H9 (cell line): ENCODE data around the gene AOC1. TPM values are rescaled to one million over a fixed set of nuclear protein-coding genes. Genes with fewer than 3 reads are reported as not detected.

Experiments used
- DNase-seq: peaks from one replicate; pipeline ENCODE4 v3.0.0-alpha.2; 2017
- H2AFZ ChIP-seq: one replicate; pipeline ENCODE4 v1.6.1; 2013; ENCODE audit warnings: mild to moderate bottlenecking, low read length, control low read depth, moderate library complexity
- H2AK5ac ChIP-seq: 2 replicates; pipeline ENCODE4 v1.6.1; 2013; ENCODE audit warnings: low read length, control low read depth, mixed read lengths; ENCODE audit not compliant: insufficient read length
- H2BK120ac ChIP-seq: one replicate; pipeline ENCODE4 v1.6.1; 2013; ENCODE audit warnings: low read depth, mild to moderate bottlenecking, low read length, control low read depth, inconsistent platforms; ENCODE audit not compliant: poor library complexity, severe bottlenecking
- H2BK12ac ChIP-seq: 2 replicates; pipeline ENCODE4 v1.6.1; 2013; ENCODE audit warnings: low read length, control low read depth, mixed read lengths, low read depth; ENCODE audit not compliant: insufficient read length
- H2BK15ac ChIP-seq: 2 replicates; pipeline ENCODE4 v1.6.1; 2013; ENCODE audit warnings: low read depth, low read length, control low read depth
- H2BK20ac ChIP-seq: one replicate; pipeline ENCODE4 v1.6.1; 2013; ENCODE audit warnings: low read depth, mild to moderate bottlenecking, low read length, control low read depth, inconsistent platforms; ENCODE audit not compliant: poor library complexity, severe bottlenecking
- H2BK5ac ChIP-seq: 2 replicates; pipeline ENCODE4 v1.6.1; 2013; ENCODE audit warnings: low read length, control low read depth, mixed read lengths; ENCODE audit not compliant: insufficient read length
- H3K14ac ChIP-seq: 2 replicates; pipeline ENCODE4 v1.6.1; 2013; ENCODE audit warnings: low read length, control low read depth; ENCODE audit not compliant: insufficient read depth
- H3K18ac ChIP-seq: 2 replicates; pipeline ENCODE4 v1.6.1; 2013; ENCODE audit warnings: low read depth, mild to moderate bottlenecking, mixed read lengths, low read length, control low read depth; ENCODE audit not compliant: insufficient read length
- H3K23ac ChIP-seq: 2 replicates; pipeline ENCODE4 v1.6.1; 2013; ENCODE audit warnings: low read length, control low read depth, mixed read lengths, low read depth; ENCODE audit not compliant: insufficient read length
- H3K23me2 ChIP-seq: 2 replicates; pipeline ENCODE4 v1.6.1; 2013; ENCODE audit warnings: low read depth, mild to moderate bottlenecking, mixed read lengths, low read length, control low read depth; ENCODE audit not compliant: insufficient read length, poor library complexity, severe bottlenecking
- H3K27ac ChIP-seq: 2 replicates; pipeline ENCODE4 v1.5.1; 2013; ENCODE audit warnings: low read length, control low read depth, mixed read lengths, low read depth; ENCODE audit not compliant: insufficient read length
- H3K27me3 ChIP-seq: 2 replicates; pipeline ENCODE4 v1.6.1; 2013; ENCODE audit warnings: low read length, control low read depth, inconsistent platforms; ENCODE audit not compliant: insufficient read depth
- H3K4ac ChIP-seq: 2 replicates; pipeline ENCODE4 v1.6.1; 2013; ENCODE audit warnings: low read depth, mild to moderate bottlenecking, control low read depth, inconsistent platforms, low read length, moderate library complexity
- H3K4me1 ChIP-seq: 2 replicates; pipeline ENCODE4 v1.6.1; 2013; ENCODE audit warnings: low read length, control low read depth, inconsistent platforms; ENCODE audit not compliant: insufficient read depth
- H3K4me2 ChIP-seq: 2 replicates; pipeline ENCODE4 v1.6.1; 2013; ENCODE audit warnings: low read length, control low read depth, mixed read lengths; ENCODE audit not compliant: insufficient read length, insufficient read depth
- H3K56ac ChIP-seq: 2 replicates; pipeline ENCODE4 v1.6.1; 2013; ENCODE audit warnings: low read depth, mild to moderate bottlenecking, mixed read lengths, low read length, control low read depth; ENCODE audit not compliant: insufficient read length
- H3K79me1 ChIP-seq: 2 replicates; pipeline ENCODE4 v1.6.1; 2013; ENCODE audit warnings: low read depth, mild to moderate bottlenecking, moderate library complexity, low read length, control low read depth, inconsistent platforms; ENCODE audit not compliant: insufficient read depth, poor library complexity, severe bottlenecking
- H3K79me2 ChIP-seq: 2 replicates; pipeline ENCODE4 v1.6.1; 2013; ENCODE audit warnings: low read length, control low read depth, inconsistent platforms; ENCODE audit not compliant: insufficient read depth
- H3K9ac ChIP-seq: 2 replicates; pipeline ENCODE4 v1.6.1; 2013; ENCODE audit warnings: low read length, control low read depth, mixed read lengths; ENCODE audit not compliant: insufficient read length; ENCODE audit errors: extremely low read depth
- H3K9me3 ChIP-seq: one replicate; pipeline ENCODE4 v1.6.1; 2013; ENCODE audit warnings: low read depth, low read length, inconsistent platforms; ENCODE audit not compliant: control insufficient read depth
- H3T11ph ChIP-seq: one replicate; pipeline ENCODE4 v1.6.1; 2013; ENCODE audit warnings: mild to moderate bottlenecking, low read length, control low read depth, inconsistent platforms
- H4K20me1 ChIP-seq: one replicate; pipeline ENCODE4 v1.6.1; 2013; ENCODE audit not compliant: control insufficient read depth, insufficient read length, insufficient read depth
- H4K5ac ChIP-seq: 2 replicates; pipeline ENCODE4 v1.6.1; 2013; ENCODE audit warnings: low read depth, mild to moderate bottlenecking, mixed read lengths, low read length, control low read depth; ENCODE audit not compliant: insufficient read length
- H4K8ac ChIP-seq: replicated peaks from 2 replicates; pipeline ENCODE4 v1.6.1; 2013; ENCODE audit warnings: low read length, control low read depth, mixed read lengths, low read depth; ENCODE audit not compliant: insufficient read length
- H4K91ac ChIP-seq: 2 replicates; pipeline ENCODE4 v1.6.1; 2013; ENCODE audit warnings: low read depth, mild to moderate bottlenecking, moderate library complexity, mixed read lengths, low read length, control low read depth; ENCODE audit not compliant: insufficient read length
- H3K27ac Mint-ChIP-seq, 3 experiments: 2 replicates in 2 of 3; 3 replicates in 1 of 3; pipeline ENCODE4 v1.8.0; 2020 to 2021; ENCODE audit warnings: mixed read lengths in 3 of 3, mild to moderate bottlenecking in 1 of 3, moderate library complexity in 1 of 3
- H3K27me3 Mint-ChIP-seq: 2 replicates; pipeline ENCODE4 v1.8.0; 2021; ENCODE audit warnings: low read depth, mild to moderate bottlenecking, moderate library complexity, mixed read lengths
- H3K36me3 Mint-ChIP-seq, 3 experiments: 2 replicates in 2 of 3; 3 replicates in 1 of 3; pipeline ENCODE4 v1.8.0; 2020 to 2021; ENCODE audit warnings: low read depth in 3 of 3, mixed read lengths in 3 of 3; ENCODE audit not compliant: insufficient read depth in 1 of 3
- H3K4me1 Mint-ChIP-seq, 2 experiments: 2 replicates each; pipeline ENCODE4 v1.8.0; 2020; ENCODE audit warnings: mixed read lengths in 2 of 2
- H3K4me3 Mint-ChIP-seq, 2 experiments: 2 replicates in 1 of 2; 3 replicates in 1 of 2; pipeline ENCODE4 v1.8.0; 2020 to 2021; ENCODE audit warnings: mild to moderate bottlenecking in 2 of 2, mixed read lengths in 2 of 2, moderate library complexity in 1 of 2
- H3K9me3 Mint-ChIP-seq, 2 experiments: 2 replicates in 1 of 2; 3 replicates in 1 of 2; pipeline ENCODE4 v1.8.0; 2020; ENCODE audit warnings: mild to moderate bottlenecking in 2 of 2, mixed read lengths in 2 of 2, moderate library complexity in 1 of 2
- WGBS: extraction: QIAGEN DNeasy Blood & Tissue Kit; methylation state at CpG from one replicate; pipeline ENCODE4 v1.1.7; 2013; ENCODE audit warnings: missing lambda C conversion rate, low lambda C conversion rate, mixed read lengths; ENCODE audit not compliant: insufficient read length; ENCODE audit errors: extremely low coverage; 5-methylcytosine and 5-hydroxymethylcytosine counted together
- total RNA-seq: library from RNA; stranded (reverse); gene quantifications from 2 replicates; pipeline ENCODE4 v1.2.1, GENCODE V29; 2021
- TF ChIP-seq, protein P1 (sequence below): fragments of 200-600 bp; sonication (generic); conservative IDR thresholded peaks from 3 replicates; pipeline ENCODE4 v1.8.0; 2021; ENCODE audit warnings: antibody characterized with exemption, mild to moderate bottlenecking

AOC1 gene
- total RNA-seq, 1 experiment from 2014 or later, result 0.28 TPM

DNA sequence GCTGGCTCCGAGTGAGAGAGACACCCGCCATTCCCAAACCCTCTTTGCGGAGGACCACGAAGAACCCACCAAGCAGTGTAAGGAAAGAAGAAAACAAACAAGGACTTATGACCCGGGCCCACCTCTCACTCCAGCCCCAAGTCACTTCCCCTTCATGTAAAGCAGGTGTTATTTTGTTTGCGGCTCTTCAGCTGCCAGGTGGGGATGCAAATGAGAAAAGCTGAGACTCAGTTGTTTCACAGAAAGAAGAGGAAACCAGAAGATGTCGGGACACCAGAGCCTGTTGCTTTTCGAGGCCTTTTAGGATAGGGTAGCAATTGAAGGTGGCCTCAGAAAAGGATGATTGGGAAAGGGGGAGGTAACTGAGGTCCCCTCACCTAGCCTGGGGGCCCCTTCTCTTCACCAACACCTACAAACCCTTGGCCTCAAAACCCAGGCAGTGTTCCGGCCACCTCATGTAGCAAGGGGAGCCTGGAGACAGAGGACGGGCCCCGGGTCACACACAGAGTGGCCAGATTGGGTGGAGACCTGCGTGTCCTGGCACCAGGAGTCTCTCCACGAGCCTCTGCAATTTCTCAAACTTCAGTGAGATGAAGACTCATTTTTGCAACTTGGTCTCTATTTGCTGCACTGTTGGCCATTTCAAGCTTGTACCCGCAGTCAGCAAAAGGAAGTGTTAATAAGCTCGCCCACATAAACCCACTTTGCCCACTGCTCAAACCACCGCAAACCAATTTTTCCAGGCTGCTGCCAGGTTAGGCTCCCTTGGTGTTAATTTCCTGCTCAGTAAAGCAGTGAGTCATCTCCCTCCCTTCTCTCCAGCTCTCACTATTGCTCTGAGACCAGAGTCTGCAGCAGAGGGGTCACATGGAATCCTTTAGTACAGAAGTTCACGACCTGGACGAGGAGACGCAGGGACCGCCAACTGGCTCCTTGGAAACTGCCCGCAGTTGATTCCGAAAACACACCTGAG lies 45.5 kb downstream of the AOC1 start:
- peaks cover 20 to 34% of the 10 kb centered on the region in 2 experiments for H3K4me1 Mint-ChIP-seq
- peaks cover 7 to 14% of the 10 kb centered on the region in 2 experiments for H3K9me3 Mint-ChIP-seq

More for the DNA sequence above, 45.5 kb downstream of the AOC1 start:
- peaks cover 85% of the 10 kb centered on the region for H3K27me3 Mint-ChIP-seq
- Histone ChIP-seq H3K23me2 (peaks cover 2% of the 10 kb centered on the region), H3K14ac (0 out of 2 replicates have a peak overlapping the region, but pooled peaks have one; percentile 25), H3K79me2 (no peaks in the 10 kb centered on the region), H2AK5ac (no peak overlapping the region), H3K9me3 (no peaks in the 10 kb centered on the region), H3K18ac (no peak overlapping the region), H2AFZ (no peak overlapping the region), H3K23ac (no peak overlapping the region), H3K79me1 (no peaks in the 10 kb centered on the region), H4K20me1 (no peaks in the 10 kb centered on the region), H3K27ac (no peak overlapping the region), H2BK120ac (no peak overlapping the region), H3K4me2 (no peak overlapping the region), H2BK5ac (no peak overlapping the region), H4K91ac (no peak overlapping the region), H2BK15ac (no peak overlapping the region), H3K4ac (no peak overlapping the region), H3K27me3 (no peaks in the 10 kb centered on the region; the same call in 1 of the 2 replicates), H2BK12ac (no peak overlapping the region), H3T11ph (no peak overlapping the region), H3K4me1 (peaks cover 4% of the 10 kb centered on the region; the same call in 1 of the 2 replicates), H4K8ac (no peak overlapping the region), H3K56ac (no peak overlapping the region), H2BK20ac (no peak overlapping the region), H4K5ac (no peak overlapping the region), H3K9ac (no peak overlapping the region)
- no peak overlapping the region; a peak in 1 of 7 replicates for H3K27ac Mint-ChIP-seq
- no peaks in the 10 kb centered on the region for H3K36me3 Mint-ChIP-seq
- no peak overlapping the region; a peak in 1 of 5 replicates for H3K4me3 Mint-ChIP-seq
- DNase-seq, result no peak
- no CpG with 5 or more reads among the region's 22 CpGs for WGBS
- TF ChIP-seq, protein P1, sequence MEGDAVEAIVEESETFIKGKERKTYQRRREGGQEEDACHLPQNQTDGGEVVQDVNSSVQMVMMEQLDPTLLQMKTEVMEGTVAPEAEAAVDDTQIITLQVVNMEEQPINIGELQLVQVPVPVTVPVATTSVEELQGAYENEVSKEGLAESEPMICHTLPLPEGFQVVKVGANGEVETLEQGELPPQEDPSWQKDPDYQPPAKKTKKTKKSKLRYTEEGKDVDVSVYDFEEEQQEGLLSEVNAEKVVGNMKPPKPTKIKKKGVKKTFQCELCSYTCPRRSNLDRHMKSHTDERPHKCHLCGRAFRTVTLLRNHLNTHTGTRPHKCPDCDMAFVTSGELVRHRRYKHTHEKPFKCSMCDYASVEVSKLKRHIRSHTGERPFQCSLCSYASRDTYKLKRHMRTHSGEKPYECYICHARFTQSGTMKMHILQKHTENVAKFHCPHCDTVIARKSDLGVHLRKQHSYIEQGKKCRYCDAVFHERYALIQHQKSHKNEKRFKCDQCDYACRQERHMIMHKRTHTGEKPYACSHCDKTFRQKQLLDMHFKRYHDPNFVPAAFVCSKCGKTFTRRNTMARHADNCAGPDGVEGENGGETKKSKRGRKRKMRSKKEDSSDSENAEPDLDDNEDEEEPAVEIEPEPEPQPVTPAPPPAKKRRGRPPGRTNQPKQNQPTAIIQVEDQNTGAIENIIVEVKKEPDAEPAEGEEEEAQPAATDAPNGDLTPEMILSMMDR, result no peak
